Activated CD8-positive, alpha-beta T cell treated with anti-CD3 and anti-CD28 coated beads, Interleukin-2, amount 10 ng/mL, durations not matched to agents 7 days and 5 days (primary cell): Measurements from ENCODE around the gene PGA3. TPM values are rescaled to one million over a fixed set of nuclear protein-coding genes. Genes with fewer than 3 reads are reported as not detected.
"Not testable (repeated sequence)": the region's sequence is repeated elsewhere in the genome, so short reads cannot be mapped to it uniquely, and the experiment has no call there.

ENCODE experiments used
- ATAC-seq: fragments of 150-1000 bp; cut with Tn5 transposase; one replicate; pipeline ENCODE4 v1.10.0; 2021; ENCODE audit warnings: moderate library complexity
- CTCF ChIA-PET: fragments of 350-600 bp; sonication (Branson Sonifier 250); formaldehyde crosslinking; loops from one replicate; lab custom pipeline; 2021; ENCODE audit warnings: antibody characterized with exemption; lab: Charles Lee
- POLR2A ChIA-PET: fragments of 350-600 bp; sonication (Branson Sonifier 250); formaldehyde crosslinking; loops from one replicate; lab custom pipeline; 2021; ENCODE audit warnings: antibody characterized with exemption; lab: Charles Lee
- DNase-seq: peaks from one replicate; pipeline ENCODE4 v3.0.0-alpha.2; 2020
- H3K27ac Mint-ChIP-seq: one replicate; pipeline ENCODE4 v1.8.0; 2021; ENCODE audit warnings: mild to moderate bottlenecking, mixed read lengths
- H3K27me3 Mint-ChIP-seq: one replicate; pipeline ENCODE4 v1.8.0; 2021; ENCODE audit warnings: low read depth, mixed read lengths
- H3K36me3 Mint-ChIP-seq: one replicate; pipeline ENCODE4 v1.8.0; 2021; ENCODE audit warnings: low read depth, mixed read lengths
- H3K4me1 Mint-ChIP-seq: one replicate; pipeline ENCODE4 v1.8.0; 2021; ENCODE audit warnings: low read depth, mixed read lengths
- H3K4me3 Mint-ChIP-seq: one replicate; pipeline ENCODE4 v1.8.0; 2021; ENCODE audit warnings: mild to moderate bottlenecking, mixed read lengths
- H3K9me3 Mint-ChIP-seq: one replicate; pipeline ENCODE4 v1.8.0; 2022; ENCODE audit warnings: mixed read lengths; ENCODE audit not compliant: insufficient read depth
- total RNA-seq, 2 experiments: library from RNA; stranded (reverse); gene quantifications; one replicate each; pipeline ENCODE4 v1.2.3, GENCODE V29; 2021

Gene PGA3
- total RNA-seq: not detected

- H3K36me3 Mint-ChIP-seq, POLR2A ChIA-PET, DNase-seq, H3K9me3 Mint-ChIP-seq, CTCF ChIA-PET, H3K4me1 Mint-ChIP-seq, H3K27ac Mint-ChIP-seq, ATAC-seq, H3K27me3 Mint-ChIP-seq, H3K4me3 Mint-ChIP-seq: not testable (repeated sequence)
These were observed at the start of gene PGA3 for GRCh38 chr11:61202950-61203746. Gene PGA3 (plus strand): TSS chr11:61203515. CDS start chr11:61203565, 50 bp downstream.

GRCh38 chr11:61153593-61154095 lies 49.7 kb upstream of the PGA3 start:
- no peak overlapping the region for H3K4me3 Mint-ChIP-seq
- peaks cover 13% of the 10 kb centered on the region for H3K9me3 Mint-ChIP-seq
- no peak for ATAC-seq
- no peaks in the 10 kb centered on the region for H3K27me3 Mint-ChIP-seq
- DNase-seq: no peak
- H3K36me3 Mint-ChIP-seq: peaks cover 18% of the 10 kb centered on the region
- peaks cover 5% of the 10 kb centered on the region for H3K4me1 Mint-ChIP-seq
- CTCF ChIA-PET: interaction anchor here (1.5 kb wide), 1 partner anchor 30 kb away, joined by 4 read pairs; no protein-coding TSS in a partner anchor
- no peak overlapping the region for H3K27ac Mint-ChIP-seq
- POLR2A ChIA-PET: no interaction called here

- DNase-seq: no peak
- Mint-ChIP-seq H3K4me3 (no peak overlapping the region), H3K27me3 (no peaks in the 10 kb centered on the region), H3K9me3 (peaks cover 13% of the 10 kb centered on the region), H3K36me3 (peaks cover 18% of the 10 kb centered on the region), H3K4me1 (peaks cover 5% of the 10 kb centered on the region), H3K27ac (no peak overlapping the region)
- no peak for ATAC-seq
- POLR2A ChIA-PET: interaction anchor here (0.6 kb wide), 1 partner anchor 33 kb away, joined by 3 read pairs; no protein-coding TSS in a partner anchor
- CTCF ChIA-PET: interaction anchor here (0.9 to 1.5 kb wide), 2 partner anchors 29 to 33 kb away, joined by 3 to 4 read pairs; no protein-coding TSS in a partner anchor
These were observed 48.8 kb upstream of the PGA3 start for GRCh38 chr11:61154528-61154927.

- ChIA-PET CTCF (interaction anchor here (0.9 to 1.2 kb wide), 2 partner anchors 32 to 186 kb away, joined by 3 read pairs; no protein-coding TSS in a partner anchor), POLR2A (interaction anchor here (0.6 kb wide), 1 partner anchor 27 kb away, joined by 5 read pairs; no protein-coding TSS in a partner anchor)
- peaks cover 13% of the 10 kb centered on the region for H3K9me3 Mint-ChIP-seq
- no peak for ATAC-seq
- no peak overlapping the region for H3K4me3 Mint-ChIP-seq
- H3K27me3 Mint-ChIP-seq: no peaks in the 10 kb centered on the region
- H3K4me1 Mint-ChIP-seq: peaks cover 8% of the 10 kb centered on the region
- peaks cover 18% of the 10 kb centered on the region for H3K36me3 Mint-ChIP-seq
- H3K27ac Mint-ChIP-seq: no peak overlapping the region
- DNase-seq: no peak
These were observed 48.0 kb upstream of the PGA3 start for GRCh38 chr11:61155312-61155711.

- ChIA-PET POLR2A (interaction anchor here (0.6 kb wide), 1 partner anchor 27 kb away, joined by 5 read pairs; no protein-coding TSS in a partner anchor), CTCF (interaction anchor here (1.2 kb wide), 1 partner anchor 186 kb away, joined by 3 read pairs; no protein-coding TSS in a partner anchor)
- Mint-ChIP-seq H3K4me3 (no peak overlapping the region), H3K36me3 (peaks cover 18% of the 10 kb centered on the region), H3K27me3 (no peaks in the 10 kb centered on the region), H3K9me3 (peaks cover 13% of the 10 kb centered on the region), H3K27ac (no peak overlapping the region), H3K4me1 (peaks cover 12% of the 10 kb centered on the region)
- ATAC-seq (no peak), DNase-seq (no peak)
These were observed 47.6 kb upstream of the PGA3 start for GRCh38 chr11:61155741-61156140.

GRCh38 chr11:61157743-61158142 lies 45.6 kb upstream of the PGA3 start:
- Mint-ChIP-seq H3K9me3 (peaks cover 13% of the 10 kb centered on the region), H3K27me3 (no peaks in the 10 kb centered on the region), H3K4me3 (no peak overlapping the region), H3K27ac (no peak overlapping the region), H3K36me3 (peaks cover 18% of the 10 kb centered on the region), H3K4me1 (peaks cover 25% of the 10 kb centered on the region)
- CTCF ChIA-PET: interaction anchor here (0.6 to 2.9 kb wide), 6 partner anchors 10 to 924 kb away, joined by 3 to 9 read pairs (median 3); no protein-coding TSS in a partner anchor
- ATAC-seq (no peak), DNase-seq (no peak)
- POLR2A ChIA-PET: no interaction called here

- ATAC-seq (no peak), DNase-seq (no peak)
- H3K27me3 Mint-ChIP-seq: no peaks in the 10 kb centered on the region
- no peak overlapping the region for H3K27ac Mint-ChIP-seq
- peaks cover 26% of the 10 kb centered on the region for H3K4me1 Mint-ChIP-seq
- POLR2A ChIA-PET: interaction anchor here (1.0 kb wide), 1 partner anchor 29 kb away, joined by 3 read pairs; no protein-coding TSS in a partner anchor
- H3K9me3 Mint-ChIP-seq: peaks cover 13% of the 10 kb centered on the region
- CTCF ChIA-PET: interaction anchor here (0.6 to 2.9 kb wide), 7 partner anchors 9 to 923 kb away, joined by 3 to 9 read pairs (median 3); no protein-coding TSS in a partner anchor
- peaks cover 18% of the 10 kb centered on the region for H3K36me3 Mint-ChIP-seq
- H3K4me3 Mint-ChIP-seq: no peak overlapping the region
These were observed 44.5 kb upstream of the PGA3 start for GRCh38 chr11:61158691-61159381.

GRCh38 chr11:61160487-61161189 lies 42.7 kb upstream of the PGA3 start:
- Mint-ChIP-seq H3K36me3 (peaks cover 4% of the 10 kb centered on the region), H3K27me3 (no peaks in the 10 kb centered on the region), H3K27ac (peak overlapping the region; percentile 84), H3K4me3 (peak overlapping the region; percentile 71), H3K4me1 (peaks cover 36% of the 10 kb centered on the region), H3K9me3 (peaks cover 4% of the 10 kb centered on the region)
- POLR2A ChIA-PET: interaction anchor here (1.3 to 1.9 kb wide), 2 partner anchors 32 to 79 kb away, joined by 4 to 9 read pairs; no protein-coding TSS in a partner anchor
- ATAC-seq (no peak), DNase-seq (no peak)
- CTCF ChIA-PET: interaction anchor here (1.0 to 2.2 kb wide), 5 partner anchors 10 to 190 kb away, joined by 3 to 6 read pairs (median 4); no protein-coding TSS in a partner anchor

- peak; percentile 91 for DNase-seq
- peak; percentile 88 for ATAC-seq
- Mint-ChIP-seq H3K9me3 (no peaks in the 10 kb centered on the region), H3K27ac (peak within 1 kb of the TSS; percentile 93), H3K27me3 (no peaks in the 10 kb centered on the region), H3K36me3 (no peaks in the 10 kb centered on the region), H3K4me3 (peak within 1 kb of the TSS; percentile 83), H3K4me1 (peaks cover 34% of the 10 kb centered on the region)
- POLR2A ChIA-PET: interaction anchor here (1.0 to 1.9 kb wide), 3 partner anchors 33 to 269 kb away, joined by 3 to 9 read pairs (median 4); partner anchors contain the start of genes CPSF7 and SDHAF2
- CTCF ChIA-PET: interaction anchor here (1.1 to 1.3 kb wide), 2 partner anchors 26 to 175 kb away, joined by 3 to 6 read pairs; no protein-coding TSS in a partner anchor
These were observed 41.9 kb upstream of the PGA3 start, which contains the start of gene VPS37C for GRCh38 chr11:61161190-61162091. Gene VPS37C (minus strand): TSS chr11:61161426. CDS start chr11:61138829, 22,597 bp downstream.
